ENCODE results near the gene CDK14. TPM values are rescaled to one million over a fixed set of nuclear protein-coding genes. Genes with fewer than 3 reads are reported as not detected.
"Not testable (repeated sequence)": the region's sequence is repeated elsewhere in the genome, so short reads cannot be mapped to it uniquely, and the experiment has no call there.

CDK14 gene
- total RNA-seq, 4 donors from 2014 or later: 3.5 to 5.1 (median 3.9) TPM

- Histone ChIP-seq H3K27me3 (no peaks in the 10 kb centered on the region), H3K9me3 (no peaks in the 10 kb centered on the region), H3K27ac (no peak overlapping the region), H3K4me3 (no peak overlapping the region), H3K4me1 (no peaks in the 10 kb centered on the region), H3K36me3 (no peaks in the 10 kb centered on the region)
- no peak for TF ChIP-seq POLR2AphosphoS5 (IDR thresholded peaks at IDR 0.05)
- TF ChIP-seq POLR2A (IDR thresholded peaks at IDR 0.05): no peak
- TF ChIP-seq CTCF (IDR thresholded peaks at IDR 0.05): no peak
- TF ChIP-seq EP300 (IDR thresholded peaks at IDR 0.05): no peak
- no peak for DNase-seq (ENCODE audit: low spot score in 2 of 2)
These were observed 153.1 kb downstream of the CDK14 start for GRCh38 chr7:90749262-90749661.

GRCh38 chr7:90749774-90750173 lies 153.7 kb downstream of the CDK14 start:
- TF ChIP-seq POLR2AphosphoS5 (IDR thresholded peaks at IDR 0.05) (no peak), EP300 (IDR thresholded peaks at IDR 0.05) (no peak), POLR2A (IDR thresholded peaks at IDR 0.05) (no peak)
- Histone ChIP-seq H3K36me3 (no peaks in the 10 kb centered on the region), H3K27ac (no peak overlapping the region), H3K4me3 (no peak overlapping the region), H3K4me1 (no peaks in the 10 kb centered on the region), H3K9me3 (no peaks in the 10 kb centered on the region), H3K27me3 (no peaks in the 10 kb centered on the region)
- DNase-seq (ENCODE audit: low spot score in 2 of 2): no peak
- 58% methylated on average over 1 of the region's 1 CpG for WGBS

GRCh38 chr7:90751595-90751994 lies 155.5 kb downstream of the CDK14 start:
- Histone ChIP-seq H3K27me3 (no peaks in the 10 kb centered on the region), H3K9me3 (no peaks in the 10 kb centered on the region), H3K4me3 (no peak overlapping the region), H3K4me1 (no peaks in the 10 kb centered on the region), H3K27ac (no peak overlapping the region), H3K36me3 (no peaks in the 10 kb centered on the region)
- TF ChIP-seq EP300 (IDR thresholded peaks at IDR 0.05): no peak
- TF ChIP-seq POLR2AphosphoS5 (IDR thresholded peaks at IDR 0.05): no peak
- no peak for TF ChIP-seq POLR2A (IDR thresholded peaks at IDR 0.05)
- TF ChIP-seq CTCF (IDR thresholded peaks at IDR 0.05): no peak
- WGBS: 86% methylated on average over 1 of the region's 1 CpG
- DNase-seq (ENCODE audit: low spot score in 2 of 2): no peak

GRCh38 chr7:90752051-90752450 lies 155.9 kb downstream of the CDK14 start:
- WGBS: 87% methylated on average over 1 of the region's 1 CpG
- no peak overlapping the region for H3K27ac ChIP-seq
- no peak for DNase-seq (ENCODE audit: low spot score in 2 of 2)
- no peaks in the 10 kb centered on the region for H3K9me3 ChIP-seq
- no peaks in the 10 kb centered on the region for H3K27me3 ChIP-seq
- TF ChIP-seq POLR2A (IDR thresholded peaks at IDR 0.05) (no peak), CTCF (IDR thresholded peaks at IDR 0.05) (no peak), EP300 (IDR thresholded peaks at IDR 0.05) (no peak), POLR2AphosphoS5 (IDR thresholded peaks at IDR 0.05) (no peak)
- H3K4me3 ChIP-seq: no peak overlapping the region
- no peaks in the 10 kb centered on the region for H3K4me1 ChIP-seq
- H3K36me3 ChIP-seq: no peaks in the 10 kb centered on the region

GRCh38 chr7:90755041-90755440 lies 158.9 kb downstream of the CDK14 start:
- Histone ChIP-seq H3K27ac (no peak overlapping the region), H3K36me3 (no peaks in the 10 kb centered on the region), H3K9me3 (no peaks in the 10 kb centered on the region), H3K27me3 (no peaks in the 10 kb centered on the region), H3K4me3 (no peak overlapping the region), H3K4me1 (peaks cover 6% of the 10 kb centered on the region)
- DNase-seq (ENCODE audit: low spot score in 2 of 2): no peak
- no peak for TF ChIP-seq POLR2A (IDR thresholded peaks at IDR 0.05)
- no peak for TF ChIP-seq POLR2AphosphoS5 (IDR thresholded peaks at IDR 0.05)
- TF ChIP-seq EP300 (IDR thresholded peaks at IDR 0.05): no peak
- TF ChIP-seq CTCF (IDR thresholded peaks at IDR 0.05): no peak
- 83% methylated on average over 3 of the region's 3 CpGs for WGBS

GRCh38 chr7:90756366-90756765 lies 160.2 kb downstream of the CDK14 start:
- Histone ChIP-seq H3K4me1 (peaks cover 8% of the 10 kb centered on the region), H3K9me3 (no peaks in the 10 kb centered on the region), H3K27me3 (no peaks in the 10 kb centered on the region), H3K4me3 (no peak overlapping the region), H3K36me3 (no peaks in the 10 kb centered on the region), H3K27ac (no peak overlapping the region)
- 94% methylated on average over 1 of the region's 1 CpG for WGBS
- DNase-seq (ENCODE audit: low spot score in 2 of 2): no peak
- no peak for TF ChIP-seq CTCF (IDR thresholded peaks at IDR 0.05)
- TF ChIP-seq EP300 (IDR thresholded peaks at IDR 0.05): no peak
- no peak for TF ChIP-seq POLR2AphosphoS5 (IDR thresholded peaks at IDR 0.05)
- TF ChIP-seq POLR2A (IDR thresholded peaks at IDR 0.05): no peak

- 72% methylated on average over 9 of the region's 9 CpGs for WGBS
- DNase-seq (ENCODE audit: low spot score in 2 of 2); H3K27ac ChIP-seq; H3K9me3 ChIP-seq; H3K27me3 ChIP-seq; H3K4me3 ChIP-seq; H3K36me3 ChIP-seq; H3K4me1 ChIP-seq: not testable (repeated sequence)
These were observed 161.4 kb downstream of the CDK14 start for GRCh38 chr7:90757565-90757950.
